NCI-H82 (cell line): Measurements from ENCODE around the gene NECTIN4.
"Not testable (repeated sequence)": the region's sequence is repeated elsewhere in the genome, so short reads cannot be mapped to it uniquely, and the experiment has no call there.

Experiments
- DNase-seq: peaks from one replicate; lab custom pipeline; 2025; lab: John Stamatoyannopoulos, UW

NECTIN4 gene

DNA sequence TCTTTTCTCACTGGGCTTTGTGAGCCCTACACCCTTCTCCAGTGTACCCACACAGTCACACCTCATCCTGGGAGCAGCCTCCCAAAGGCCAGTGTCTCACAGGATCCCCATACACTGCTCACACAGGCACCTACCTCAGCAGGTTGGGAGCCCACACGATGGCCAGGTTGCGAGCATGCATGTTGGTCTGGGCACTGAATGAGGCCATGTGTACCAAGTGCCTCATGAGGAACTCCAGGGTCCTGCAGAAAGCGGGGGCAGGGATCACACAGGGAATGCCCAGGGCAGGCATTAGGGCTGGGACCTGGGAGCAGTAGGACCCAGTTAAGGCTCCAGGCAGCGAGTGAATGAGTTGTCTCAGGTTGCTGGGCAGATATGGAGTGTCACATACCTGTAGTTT, 35.1 kb downstream of the NECTIN4 start:
- no peak for DNase-seq

GRCh38 chr1:161052899-161053298, 36.5 kb downstream of the NECTIN4 start:
- no peak for DNase-seq

GRCh38 chr1:161051219-161051618, 38.1 kb downstream of the NECTIN4 start:
- DNase-seq = no peak

DNA sequence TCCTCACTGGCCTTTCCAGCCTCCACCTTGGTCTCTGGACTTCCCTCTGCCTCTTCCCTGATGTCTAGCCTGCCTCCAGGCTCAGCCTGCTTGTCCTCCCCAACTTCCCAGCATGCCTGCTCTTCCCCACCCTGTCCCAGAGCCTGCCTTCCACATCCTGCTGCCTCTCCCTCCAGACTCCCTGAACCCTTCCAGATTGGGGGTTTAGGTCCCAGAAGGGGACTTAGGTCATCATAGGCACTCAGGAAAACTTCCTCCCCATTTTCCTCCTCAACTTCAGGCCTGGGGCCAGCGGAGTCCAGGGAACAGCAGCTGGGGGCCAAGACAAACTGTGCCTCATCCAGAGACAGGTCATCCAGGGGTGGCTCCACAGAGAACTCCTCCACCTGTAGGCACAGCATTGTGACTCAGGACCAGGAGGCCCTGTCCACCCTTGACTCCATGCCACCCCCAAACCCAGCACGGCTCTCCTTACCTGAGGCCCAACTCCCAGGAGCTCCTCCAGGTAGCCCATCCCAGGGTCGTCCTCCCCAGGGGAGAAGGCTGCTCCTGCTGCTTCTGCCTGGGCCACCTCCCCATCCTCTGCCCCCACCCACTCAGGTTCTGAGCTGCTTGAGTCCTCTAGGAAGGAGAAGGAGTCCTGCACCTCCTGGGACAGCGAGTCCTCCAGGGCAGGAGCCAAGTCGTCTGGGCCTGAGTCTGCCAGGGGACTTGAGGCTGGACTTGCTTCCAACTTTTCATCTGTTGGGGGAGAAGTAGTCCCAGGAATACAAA, 40.2 kb downstream of the NECTIN4 start:
- no peak for DNase-seq

DNA sequence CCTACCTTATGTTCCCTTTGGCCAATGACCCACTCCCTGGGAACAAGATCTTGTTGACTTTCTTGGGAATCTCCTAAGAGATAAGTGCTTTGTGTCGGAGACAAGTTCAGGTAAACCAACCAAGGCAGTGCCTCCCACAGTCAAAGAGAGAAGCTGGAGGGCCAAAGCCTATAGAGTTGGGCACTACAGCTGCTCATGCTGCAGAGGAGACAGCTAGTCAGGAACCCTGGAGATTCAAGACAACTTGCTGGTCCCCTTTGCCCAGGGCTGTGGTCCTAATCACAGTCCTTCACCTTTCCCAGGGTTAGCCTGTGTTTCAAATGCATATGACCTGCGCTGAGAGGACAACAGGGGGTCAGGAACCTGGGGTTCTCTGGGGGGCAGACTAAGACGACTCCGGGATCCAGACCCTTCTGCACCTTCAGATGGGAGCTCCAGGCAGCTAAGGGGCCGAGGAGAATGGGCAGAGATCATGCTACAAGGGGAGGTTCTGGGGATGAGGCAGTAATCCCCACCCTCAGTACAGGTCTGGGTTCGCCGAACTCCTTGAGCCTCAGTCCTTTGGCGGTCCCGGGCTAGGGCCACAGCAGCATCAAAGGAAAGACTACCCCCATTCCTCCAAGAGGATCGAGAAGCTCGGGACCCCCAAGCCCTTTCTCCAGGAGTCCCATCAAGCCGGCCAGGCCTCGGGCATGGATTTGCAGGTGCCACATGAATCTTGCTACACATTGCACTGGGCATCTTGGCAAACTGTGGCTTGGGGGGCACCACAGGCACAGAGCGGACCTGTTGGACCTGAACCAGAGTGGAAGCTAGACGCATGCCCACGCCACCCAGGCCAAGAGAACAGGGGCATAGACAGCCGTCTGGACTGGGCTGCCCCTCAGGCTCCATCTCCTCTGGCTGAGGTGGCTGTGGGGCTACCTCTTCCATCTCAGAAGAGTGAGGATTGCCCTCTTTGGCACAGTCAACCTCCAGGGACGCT, 41.6 kb downstream of the NECTIN4 start:
- DNase-seq = no peak

- no peak for DNase-seq
Measured at GRCh38 chr1:161046605-161047228, 42.6 kb downstream of the NECTIN4 start.

GRCh38 chr1:161045736-161046604, 43.4 kb downstream of the NECTIN4 start, which contains the start of gene USF1:
USF1 (minus strand) TSS chr1:161045977; CDS start chr1:161043275, 2,702 bp downstream.
- peak; percentile 99 for DNase-seq

GRCh38 chr1:161044908-161045735, 44.2 kb downstream of the NECTIN4 start:
- DNase-seq = peak; percentile 94

GRCh38 chr1:161044535-161044907, 44.8 kb downstream of the NECTIN4 start:
- DNase-seq = no peak

DNA sequence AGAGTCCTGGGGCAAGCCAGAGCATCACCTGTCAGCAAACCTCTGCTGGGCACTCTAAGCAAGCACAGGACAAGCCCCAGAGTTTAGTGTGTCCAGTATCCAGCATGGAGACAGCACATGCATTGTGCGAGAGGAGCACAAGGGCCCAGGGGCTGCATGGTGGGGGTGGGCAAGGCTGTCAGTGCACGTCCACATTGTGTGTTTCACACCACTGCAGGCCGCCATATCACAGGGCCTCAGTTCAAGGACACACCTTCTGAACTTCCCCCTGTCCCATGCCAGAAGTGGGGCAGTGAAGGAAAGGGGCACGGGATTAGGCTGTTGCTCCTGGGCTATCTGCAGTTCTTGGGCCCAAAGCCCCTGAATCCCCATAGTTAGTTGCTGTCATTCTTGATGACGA, 49.8 kb downstream of the NECTIN4 start:
- DNase-seq = no peak

GRCh38 chr1:161039154-161039545, 50.2 kb downstream of the NECTIN4 start:
- no peak for DNase-seq

DNA sequence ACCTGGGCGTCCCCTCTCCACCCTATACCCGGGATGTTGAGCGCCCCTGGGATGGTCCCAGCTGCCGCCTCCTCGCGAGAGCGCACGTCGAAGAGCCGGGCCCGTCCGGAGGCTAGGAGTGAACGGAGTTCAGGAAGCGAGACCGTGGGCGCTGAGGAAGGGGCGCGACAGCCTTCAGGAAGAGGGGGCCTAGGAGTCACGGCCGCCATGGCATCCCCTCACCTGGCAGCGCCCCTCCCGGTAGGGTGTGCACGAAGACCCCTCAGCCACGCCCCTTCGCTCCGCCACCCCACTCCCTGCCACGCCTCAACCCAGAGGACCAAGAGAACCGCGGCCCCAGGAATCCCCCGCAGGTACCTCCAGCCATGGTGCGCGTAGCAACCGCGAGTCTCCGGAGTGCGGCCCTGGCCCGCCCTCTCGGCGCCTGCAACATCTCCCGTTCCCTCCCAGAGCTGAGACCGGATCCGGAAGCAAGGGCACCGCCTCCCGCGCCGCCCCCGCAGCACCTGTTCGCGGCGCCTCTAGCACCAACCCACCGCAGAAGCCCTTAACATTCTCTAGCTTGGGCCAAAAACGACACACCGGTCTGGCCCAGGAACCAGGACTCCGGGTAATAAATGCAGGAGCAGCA, 50.7 kb downstream of the NECTIN4 start, which contains the start of gene TSTD1:
Gene TSTD1 (minus strand): TSS at position 442 of the 631 bp plus-strand sequence. CDS start 75 bp downstream, at position 367.
- DNase-seq = peak; percentile 80

DNA sequence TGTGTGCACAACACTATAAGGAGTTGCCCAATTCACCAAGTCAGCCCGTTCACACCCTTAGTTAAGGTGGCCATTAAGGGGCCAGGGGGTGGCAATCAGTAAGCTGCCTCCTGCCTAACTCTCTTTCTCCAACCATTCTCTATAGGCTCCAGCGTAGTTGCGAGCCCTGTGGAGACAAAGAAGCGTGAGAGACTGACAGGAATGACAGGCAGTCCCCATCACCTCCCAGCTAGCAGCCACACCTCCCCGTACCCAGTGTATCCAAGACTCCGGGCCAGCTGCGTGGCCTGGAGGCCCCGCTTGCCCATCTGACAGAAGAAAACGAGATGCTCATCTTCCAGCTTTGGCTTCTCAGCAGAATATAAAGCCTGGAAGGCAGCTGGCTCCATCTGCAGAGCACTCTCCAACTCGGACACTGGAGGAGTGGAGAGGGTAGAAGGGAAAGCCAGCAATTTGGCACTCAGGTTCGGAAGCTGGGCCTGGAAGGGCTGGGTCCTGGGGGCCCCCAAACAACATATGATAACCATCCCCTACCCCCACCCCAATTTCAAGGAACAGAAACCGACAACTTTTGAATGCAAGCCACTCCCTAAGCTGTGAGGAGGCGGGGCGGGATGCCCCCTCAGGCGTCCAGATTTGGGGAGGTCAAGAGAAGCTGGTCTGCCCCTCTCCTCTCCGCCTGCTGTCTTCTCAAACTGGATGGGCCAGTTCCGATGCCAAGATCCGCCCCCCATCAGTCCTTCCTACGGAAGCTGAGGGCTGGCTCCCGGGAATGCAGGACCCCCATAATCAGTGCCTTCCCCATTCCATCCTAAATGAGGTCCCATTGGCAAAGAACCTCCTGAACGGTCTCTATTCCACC, 51.5 kb downstream of the NECTIN4 start:
- no peak for DNase-seq

DNA sequence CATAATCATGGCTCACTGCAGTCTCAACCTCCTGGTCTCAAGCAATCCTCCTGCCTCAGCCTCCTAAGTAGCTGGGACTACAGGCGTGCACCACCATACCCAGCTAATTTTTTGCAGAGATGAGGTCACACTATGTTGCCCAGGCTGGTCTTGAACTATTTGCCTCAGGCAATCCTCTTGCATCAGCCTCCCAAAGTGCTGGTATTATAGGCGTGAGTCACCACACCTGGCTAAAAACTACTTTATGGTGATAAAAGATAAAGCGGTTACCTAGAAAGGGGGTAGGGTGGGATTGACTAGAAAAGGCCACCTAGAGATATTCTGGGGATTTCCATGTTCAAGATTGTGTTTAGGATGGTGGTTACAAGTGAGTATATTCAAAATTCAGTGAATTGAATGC, 55.6 kb downstream of the NECTIN4 start:
- DNase-seq = no peak

GRCh38 chr1:161032409-161032808, 56.9 kb downstream of the NECTIN4 start:
- DNase-seq = no peak

DNA sequence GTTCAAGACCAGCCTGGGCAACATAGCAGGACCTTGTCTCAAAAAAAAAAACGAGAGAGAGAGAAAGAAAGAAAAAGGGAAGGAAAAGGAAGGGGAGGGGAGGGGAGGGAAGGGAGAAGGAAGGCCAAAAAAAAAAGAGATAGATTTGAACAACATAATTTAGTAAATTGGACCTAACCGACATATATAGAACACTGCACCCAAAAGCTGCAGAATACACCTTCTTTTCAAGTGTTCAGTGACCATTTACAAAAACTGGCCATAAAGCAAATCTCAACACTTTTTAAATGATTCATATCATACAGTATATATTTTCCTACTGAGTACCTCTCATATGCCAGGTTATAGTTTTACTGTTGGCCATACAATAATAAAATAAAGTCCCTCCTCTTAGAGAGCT, 57.5 kb downstream of the NECTIN4 start:
- no peak for DNase-seq

GRCh38 chr1:161029466-161029865, 59.9 kb downstream of the NECTIN4 start:
- not testable (repeated sequence) for DNase-seq

DNA sequence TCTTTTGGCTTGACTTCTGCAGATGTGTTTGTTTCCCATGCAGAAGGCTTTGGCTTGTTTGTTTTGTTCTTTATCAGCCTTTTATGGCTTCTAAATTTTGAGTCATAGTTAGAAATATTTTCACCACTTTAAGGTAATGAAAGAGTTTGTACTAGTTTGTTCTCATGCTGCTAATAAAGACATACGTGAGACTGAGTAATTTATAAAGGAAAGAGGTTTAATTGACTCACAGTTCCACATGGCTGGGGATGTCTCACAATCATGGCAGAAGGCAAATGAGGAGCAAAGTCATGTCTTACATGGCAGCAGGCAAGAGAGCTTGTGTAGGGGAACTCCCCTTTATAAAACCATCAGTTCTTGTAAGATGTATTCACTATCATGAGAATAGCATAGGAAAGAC, 62.4 kb downstream of the NECTIN4 start:
- DNase-seq = not testable (repeated sequence)

DNA sequence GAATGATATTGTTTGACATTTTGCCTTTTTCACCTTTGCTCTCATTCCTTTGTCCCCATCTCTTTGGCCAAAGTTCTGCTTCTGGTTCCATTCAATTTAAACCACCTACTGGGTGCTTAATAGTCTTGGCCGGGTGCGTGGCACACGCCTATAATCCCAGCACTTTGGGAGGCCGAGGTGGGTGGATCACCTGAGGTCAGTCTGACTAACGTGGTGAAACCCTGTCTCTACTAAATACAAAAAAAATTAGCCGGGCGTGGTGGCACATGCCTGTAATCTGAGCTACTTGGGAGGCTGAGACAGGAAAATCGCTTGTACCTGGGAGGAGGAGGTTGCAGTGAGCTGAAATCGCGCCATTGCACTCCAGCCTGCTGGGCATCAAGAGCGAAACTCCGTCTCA, 66.9 kb downstream of the NECTIN4 start:
- not testable (repeated sequence) for DNase-seq
